LNCaP clone FGC (cell line): ENCODE results near the gene ATXN7L3.

ENCODE experiments used
- DNase-seq: peaks from one replicate; pipeline ENCODE4 v3.0.0-alpha.2; 2011; ENCODE audit warnings: low read depth
- H3K4me3 ChIP-seq: 2 replicates; pipeline ENCODE4 v1.5.1; 2011; ENCODE audit warnings: mild to moderate bottlenecking, low read depth, low read length, control low read depth
- TF ChIP-seq, protein P1 (sequence below): IDR thresholded peaks from 2 replicates; pipeline ENCODE4 v1.5.1; 2012; ENCODE audit warnings: mild to moderate bottlenecking; ENCODE audit not compliant: control insufficient read depth, insufficient read depth; ENCODE audit errors: extremely low read depth

ATXN7L3 gene

GRCh38 chr17:44233582-44233981, 33.9 kb upstream of the ATXN7L3 start:
- TF ChIP-seq, protein P1, sequence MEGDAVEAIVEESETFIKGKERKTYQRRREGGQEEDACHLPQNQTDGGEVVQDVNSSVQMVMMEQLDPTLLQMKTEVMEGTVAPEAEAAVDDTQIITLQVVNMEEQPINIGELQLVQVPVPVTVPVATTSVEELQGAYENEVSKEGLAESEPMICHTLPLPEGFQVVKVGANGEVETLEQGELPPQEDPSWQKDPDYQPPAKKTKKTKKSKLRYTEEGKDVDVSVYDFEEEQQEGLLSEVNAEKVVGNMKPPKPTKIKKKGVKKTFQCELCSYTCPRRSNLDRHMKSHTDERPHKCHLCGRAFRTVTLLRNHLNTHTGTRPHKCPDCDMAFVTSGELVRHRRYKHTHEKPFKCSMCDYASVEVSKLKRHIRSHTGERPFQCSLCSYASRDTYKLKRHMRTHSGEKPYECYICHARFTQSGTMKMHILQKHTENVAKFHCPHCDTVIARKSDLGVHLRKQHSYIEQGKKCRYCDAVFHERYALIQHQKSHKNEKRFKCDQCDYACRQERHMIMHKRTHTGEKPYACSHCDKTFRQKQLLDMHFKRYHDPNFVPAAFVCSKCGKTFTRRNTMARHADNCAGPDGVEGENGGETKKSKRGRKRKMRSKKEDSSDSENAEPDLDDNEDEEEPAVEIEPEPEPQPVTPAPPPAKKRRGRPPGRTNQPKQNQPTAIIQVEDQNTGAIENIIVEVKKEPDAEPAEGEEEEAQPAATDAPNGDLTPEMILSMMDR, result no peak
- no peak overlapping the region for H3K4me3 ChIP-seq
- DNase-seq, result no peak

DNA sequence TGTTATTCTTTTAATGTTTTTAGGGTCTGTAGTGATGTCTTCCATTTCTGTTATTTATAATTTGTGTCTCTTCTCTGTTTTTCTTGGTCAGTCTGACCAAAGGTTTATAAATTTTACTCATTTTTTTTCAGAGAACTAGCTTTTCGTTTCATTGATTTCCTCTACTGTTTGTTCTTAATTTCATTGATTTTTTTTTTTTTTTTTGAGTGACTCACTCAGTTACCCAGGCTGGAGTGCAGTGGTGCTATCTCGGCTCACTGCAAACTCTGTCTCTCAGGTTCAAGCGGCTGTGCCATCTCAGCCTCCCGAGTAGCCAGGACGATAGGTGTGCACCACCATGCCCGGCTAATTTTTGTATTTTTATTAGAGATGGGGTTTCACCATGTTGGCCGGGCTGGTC, 32.4 kb upstream of the ATXN7L3 start:
- no peak for DNase-seq
- H3K4me3 ChIP-seq, result no peak overlapping the region
- TF ChIP-seq, protein P1, result no peak

DNA sequence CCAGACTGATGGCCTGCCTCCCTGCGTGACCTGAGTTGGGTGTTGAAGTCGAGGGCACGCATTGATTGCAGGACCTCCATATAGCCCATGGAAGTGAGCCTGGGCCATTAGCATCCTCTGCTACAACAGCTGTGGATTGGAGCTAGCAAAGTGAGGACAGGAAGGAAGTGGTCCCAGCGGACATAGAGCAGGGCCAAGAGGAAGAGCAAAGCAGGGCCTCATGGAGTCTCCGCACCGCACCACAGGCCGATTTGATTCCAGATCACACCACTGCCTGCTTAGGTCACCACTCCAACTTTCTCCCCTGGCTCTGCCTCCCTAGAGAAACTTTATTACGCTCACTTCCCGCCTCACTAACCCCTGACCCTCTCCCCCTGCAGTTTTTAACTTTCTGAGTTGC, 30.5 kb upstream of the ATXN7L3 start:
- no peak overlapping the region for H3K4me3 ChIP-seq
- no peak for DNase-seq
- TF ChIP-seq, protein P1, result no peak

DNA sequence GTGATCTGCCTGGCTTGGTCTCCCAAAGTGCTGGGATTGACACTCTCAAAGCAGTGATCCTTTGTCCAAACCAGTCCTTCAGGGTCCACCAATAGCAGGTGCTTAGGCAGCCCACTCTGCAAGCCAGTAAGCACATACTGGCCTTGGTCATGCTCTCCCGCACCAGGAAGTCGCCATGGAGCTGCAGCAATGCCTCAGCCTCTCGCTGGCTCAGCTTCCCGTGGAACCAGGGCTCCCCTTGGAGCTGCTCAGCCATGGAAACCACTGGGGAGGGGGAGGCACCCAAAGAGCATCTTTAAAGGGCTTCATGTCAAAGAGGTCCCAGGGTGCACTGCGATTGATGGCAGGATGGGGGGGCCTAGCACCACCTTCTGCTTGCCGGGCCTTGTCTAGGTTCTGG, 29.4 kb upstream of the ATXN7L3 start:
- DNase-seq, result no peak
- H3K4me3 ChIP-seq, result no peak overlapping the region
- TF ChIP-seq, protein P1, result no peak

DNA sequence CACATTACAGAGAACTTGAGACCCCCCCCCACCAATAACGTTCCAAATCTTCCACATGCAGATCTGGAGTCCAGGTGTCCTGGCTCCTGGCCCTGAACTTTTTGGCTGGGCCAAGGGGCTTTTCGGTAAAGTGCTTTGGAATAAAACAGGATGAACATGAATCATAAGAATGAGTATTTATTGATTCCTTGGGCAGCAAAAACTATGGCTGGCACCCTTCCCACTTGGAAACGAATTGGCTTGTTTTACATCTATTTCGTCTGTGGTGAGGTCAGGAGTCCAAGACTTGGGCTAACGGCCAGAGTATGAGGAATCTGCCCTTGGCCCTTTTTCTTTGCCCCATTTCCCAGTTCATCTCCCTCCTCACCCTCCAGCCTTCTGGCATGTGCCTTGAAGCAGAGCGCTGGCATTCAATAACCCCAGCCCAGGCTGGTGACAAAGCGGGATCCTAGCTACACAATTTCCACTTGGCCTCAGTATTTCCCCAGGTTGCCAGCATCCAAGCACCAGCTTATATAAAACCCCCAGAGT, 23.9 kb upstream of the ATXN7L3 start:
- TF ChIP-seq, protein P1, result no peak
- no peak for DNase-seq
- no peak overlapping the region for H3K4me3 ChIP-seq

- DNase-seq, result no peak
- TF ChIP-seq, protein P1, result no peak
- peak overlapping the region; percentile 69 for H3K4me3 ChIP-seq
Measured at GRCh38 chr17:44222112-44222869, 22.6 kb upstream of the ATXN7L3 start.

DNA sequence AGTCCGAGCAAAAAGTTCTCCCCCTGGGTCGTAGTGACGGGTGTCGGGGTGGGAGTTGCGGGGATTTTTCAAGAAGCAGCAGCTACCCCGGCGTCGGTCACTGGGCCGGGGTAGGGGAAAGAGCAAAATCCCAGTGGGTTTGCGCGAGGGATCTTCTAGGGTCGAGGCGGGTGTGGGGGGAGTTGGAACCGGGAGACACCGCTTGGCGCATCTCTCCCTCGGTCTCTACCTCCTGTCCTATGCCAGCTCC, 22.1 kb upstream of the ATXN7L3 start:
- DNase-seq, result no peak
- peak overlapping the region; percentile 69 for H3K4me3 ChIP-seq
- TF ChIP-seq, protein P1, result no peak
